H9 (cell line): ENCODE measurements around the gene TNRC6A. TPM values are rescaled to one million over a fixed set of nuclear protein-coding genes. Genes with fewer than 3 reads are reported as not detected.

Source experiments
- DNase-seq: peaks from one replicate; pipeline ENCODE4 v3.0.0-alpha.2; 2017
- H2AFZ ChIP-seq: one replicate; pipeline ENCODE4 v1.6.1; 2013; ENCODE audit warnings: mild to moderate bottlenecking, low read length, control low read depth, moderate library complexity
- H2AK5ac ChIP-seq: 2 replicates; pipeline ENCODE4 v1.6.1; 2013; ENCODE audit warnings: low read length, control low read depth, mixed read lengths; ENCODE audit not compliant: insufficient read length
- H2BK120ac ChIP-seq: one replicate; pipeline ENCODE4 v1.6.1; 2013; ENCODE audit warnings: low read depth, mild to moderate bottlenecking, low read length, control low read depth, inconsistent platforms; ENCODE audit not compliant: poor library complexity, severe bottlenecking
- H2BK12ac ChIP-seq: 2 replicates; pipeline ENCODE4 v1.6.1; 2013; ENCODE audit warnings: low read length, control low read depth, mixed read lengths, low read depth; ENCODE audit not compliant: insufficient read length
- H2BK15ac ChIP-seq: 2 replicates; pipeline ENCODE4 v1.6.1; 2013; ENCODE audit warnings: low read depth, low read length, control low read depth
- H2BK20ac ChIP-seq: one replicate; pipeline ENCODE4 v1.6.1; 2013; ENCODE audit warnings: low read depth, mild to moderate bottlenecking, low read length, control low read depth, inconsistent platforms; ENCODE audit not compliant: poor library complexity, severe bottlenecking
- H2BK5ac ChIP-seq: 2 replicates; pipeline ENCODE4 v1.6.1; 2013; ENCODE audit warnings: low read length, control low read depth, mixed read lengths; ENCODE audit not compliant: insufficient read length
- H3K14ac ChIP-seq: 2 replicates; pipeline ENCODE4 v1.6.1; 2013; ENCODE audit warnings: low read length, control low read depth; ENCODE audit not compliant: insufficient read depth
- H3K18ac ChIP-seq: 2 replicates; pipeline ENCODE4 v1.6.1; 2013; ENCODE audit warnings: low read depth, mild to moderate bottlenecking, mixed read lengths, low read length, control low read depth; ENCODE audit not compliant: insufficient read length
- H3K23ac ChIP-seq: 2 replicates; pipeline ENCODE4 v1.6.1; 2013; ENCODE audit warnings: low read length, control low read depth, mixed read lengths, low read depth; ENCODE audit not compliant: insufficient read length
- H3K23me2 ChIP-seq: 2 replicates; pipeline ENCODE4 v1.6.1; 2013; ENCODE audit warnings: low read depth, mild to moderate bottlenecking, mixed read lengths, low read length, control low read depth; ENCODE audit not compliant: insufficient read length, poor library complexity, severe bottlenecking
- H3K27ac ChIP-seq: 2 replicates; pipeline ENCODE4 v1.5.1; 2013; ENCODE audit warnings: low read length, control low read depth, mixed read lengths, low read depth; ENCODE audit not compliant: insufficient read length
- H3K27me3 ChIP-seq: 2 replicates; pipeline ENCODE4 v1.6.1; 2013; ENCODE audit warnings: low read length, control low read depth, inconsistent platforms; ENCODE audit not compliant: insufficient read depth
- H3K4ac ChIP-seq: 2 replicates; pipeline ENCODE4 v1.6.1; 2013; ENCODE audit warnings: low read depth, mild to moderate bottlenecking, control low read depth, inconsistent platforms, low read length, moderate library complexity
- H3K4me1 ChIP-seq: 2 replicates; pipeline ENCODE4 v1.6.1; 2013; ENCODE audit warnings: low read length, control low read depth, inconsistent platforms; ENCODE audit not compliant: insufficient read depth
- H3K4me2 ChIP-seq: 2 replicates; pipeline ENCODE4 v1.6.1; 2013; ENCODE audit warnings: low read length, control low read depth, mixed read lengths; ENCODE audit not compliant: insufficient read length, insufficient read depth
- H3K56ac ChIP-seq: 2 replicates; pipeline ENCODE4 v1.6.1; 2013; ENCODE audit warnings: low read depth, mild to moderate bottlenecking, mixed read lengths, low read length, control low read depth; ENCODE audit not compliant: insufficient read length
- H3K79me1 ChIP-seq: 2 replicates; pipeline ENCODE4 v1.6.1; 2013; ENCODE audit warnings: low read depth, mild to moderate bottlenecking, moderate library complexity, low read length, control low read depth, inconsistent platforms; ENCODE audit not compliant: insufficient read depth, poor library complexity, severe bottlenecking
- H3K79me2 ChIP-seq: 2 replicates; pipeline ENCODE4 v1.6.1; 2013; ENCODE audit warnings: low read length, control low read depth, inconsistent platforms; ENCODE audit not compliant: insufficient read depth
- H3K9ac ChIP-seq: 2 replicates; pipeline ENCODE4 v1.6.1; 2013; ENCODE audit warnings: low read length, control low read depth, mixed read lengths; ENCODE audit not compliant: insufficient read length; ENCODE audit errors: extremely low read depth
- H3K9me3 ChIP-seq: one replicate; pipeline ENCODE4 v1.6.1; 2013; ENCODE audit warnings: low read depth, low read length, inconsistent platforms; ENCODE audit not compliant: control insufficient read depth
- H3T11ph ChIP-seq: one replicate; pipeline ENCODE4 v1.6.1; 2013; ENCODE audit warnings: mild to moderate bottlenecking, low read length, control low read depth, inconsistent platforms
- H4K20me1 ChIP-seq: one replicate; pipeline ENCODE4 v1.6.1; 2013; ENCODE audit not compliant: control insufficient read depth, insufficient read length, insufficient read depth
- H4K5ac ChIP-seq: 2 replicates; pipeline ENCODE4 v1.6.1; 2013; ENCODE audit warnings: low read depth, mild to moderate bottlenecking, mixed read lengths, low read length, control low read depth; ENCODE audit not compliant: insufficient read length
- H4K8ac ChIP-seq: replicated peaks from 2 replicates; pipeline ENCODE4 v1.6.1; 2013; ENCODE audit warnings: low read length, control low read depth, mixed read lengths, low read depth; ENCODE audit not compliant: insufficient read length
- H4K91ac ChIP-seq: 2 replicates; pipeline ENCODE4 v1.6.1; 2013; ENCODE audit warnings: low read depth, mild to moderate bottlenecking, moderate library complexity, mixed read lengths, low read length, control low read depth; ENCODE audit not compliant: insufficient read length
- H3K27ac Mint-ChIP-seq, 3 experiments: 2 replicates in 2 of 3; 3 replicates in 1 of 3; pipeline ENCODE4 v1.8.0; 2020 to 2021; ENCODE audit warnings: mixed read lengths in 3 of 3, mild to moderate bottlenecking in 1 of 3, moderate library complexity in 1 of 3
- H3K27me3 Mint-ChIP-seq: 2 replicates; pipeline ENCODE4 v1.8.0; 2021; ENCODE audit warnings: low read depth, mild to moderate bottlenecking, moderate library complexity, mixed read lengths
- H3K36me3 Mint-ChIP-seq, 3 experiments: 2 replicates in 2 of 3; 3 replicates in 1 of 3; pipeline ENCODE4 v1.8.0; 2020 to 2021; ENCODE audit warnings: low read depth in 3 of 3, mixed read lengths in 3 of 3; ENCODE audit not compliant: insufficient read depth in 1 of 3
- H3K4me1 Mint-ChIP-seq, 2 experiments: 2 replicates each; pipeline ENCODE4 v1.8.0; 2020; ENCODE audit warnings: mixed read lengths in 2 of 2
- H3K4me3 Mint-ChIP-seq, 2 experiments: 2 replicates in 1 of 2; 3 replicates in 1 of 2; pipeline ENCODE4 v1.8.0; 2020 to 2021; ENCODE audit warnings: mild to moderate bottlenecking in 2 of 2, mixed read lengths in 2 of 2, moderate library complexity in 1 of 2
- H3K9me3 Mint-ChIP-seq, 2 experiments: 2 replicates in 1 of 2; 3 replicates in 1 of 2; pipeline ENCODE4 v1.8.0; 2020; ENCODE audit warnings: mild to moderate bottlenecking in 2 of 2, mixed read lengths in 2 of 2, moderate library complexity in 1 of 2
- CTCF ChIP-seq: fragments of 200-600 bp; sonication (generic); conservative IDR thresholded peaks from 3 replicates; pipeline ENCODE4 v1.8.0; 2021; ENCODE audit warnings: antibody characterized with exemption, mild to moderate bottlenecking
- WGBS: extraction: QIAGEN DNeasy Blood & Tissue Kit; methylation state at CpG from one replicate; pipeline ENCODE4 v1.1.7; 2013; ENCODE audit warnings: missing lambda C conversion rate, low lambda C conversion rate, mixed read lengths; ENCODE audit not compliant: insufficient read length; ENCODE audit errors: extremely low coverage; 5-methylcytosine and 5-hydroxymethylcytosine counted together
- total RNA-seq: library from RNA; stranded (reverse); gene quantifications from 2 replicates; pipeline ENCODE4 v1.2.1, GENCODE V29; 2021

Gene TNRC6A
- total RNA-seq, 1 experiment from 2014 or later: 114 TPM

DNA sequence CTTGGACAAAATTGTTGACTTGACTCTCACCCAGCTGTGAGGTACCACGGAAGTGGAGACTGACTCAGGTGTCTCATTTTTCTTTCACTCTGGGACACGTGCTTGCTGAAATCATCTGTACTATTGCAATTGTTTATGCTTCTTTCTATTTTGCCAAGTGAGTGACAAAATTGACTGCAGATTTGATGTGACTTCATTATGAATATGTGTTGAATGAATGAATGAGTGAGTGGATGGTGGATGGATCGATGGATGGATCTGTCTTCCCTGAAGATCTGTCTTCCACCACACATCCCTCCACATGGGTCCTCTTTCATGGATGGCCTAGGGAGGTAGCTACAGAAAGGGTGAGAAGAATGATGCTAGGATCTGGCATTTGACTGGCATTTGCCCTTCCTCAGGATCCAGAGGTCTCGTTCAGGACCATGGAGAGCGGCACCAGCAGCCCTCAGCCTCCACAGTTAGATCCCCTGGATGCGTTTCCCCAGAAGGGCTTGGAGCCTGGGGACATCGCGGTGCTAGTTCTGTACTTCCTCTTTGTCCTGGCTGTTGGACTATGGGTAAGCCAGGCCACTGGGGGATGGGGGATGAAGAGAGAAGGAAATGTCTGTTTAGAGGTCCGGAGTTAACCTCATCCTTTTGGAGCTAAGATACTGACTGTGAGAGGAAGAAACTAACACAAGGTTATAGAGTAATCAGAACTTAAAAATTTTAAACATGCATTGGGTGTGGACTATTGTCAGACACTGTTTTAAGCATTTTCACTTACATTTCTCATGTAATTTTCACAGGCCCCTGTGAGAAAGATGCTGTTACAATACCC lies 129.0 kb downstream of the TNRC6A start:
- Histone ChIP-seq H4K8ac (no peak overlapping the region), H3K23me2 (no peaks in the 10 kb centered on the region), H4K5ac (no peak overlapping the region), H2AK5ac (no peak overlapping the region), H2BK15ac (no peak overlapping the region), H2BK12ac (no peak overlapping the region), H3K23ac (no peak overlapping the region), H3K79me2 (no peaks in the 10 kb centered on the region), H4K20me1 (no peaks in the 10 kb centered on the region), H3K9ac (no peak overlapping the region), H3K4me1 (no peaks in the 10 kb centered on the region), H3K79me1 (no peaks in the 10 kb centered on the region), H3K4me2 (no peak overlapping the region), H3K56ac (no peak overlapping the region), H3K4ac (no peak overlapping the region), H3K18ac (no peak overlapping the region), H3K9me3 (no peaks in the 10 kb centered on the region), H2BK20ac (no peak overlapping the region), H2AFZ (no peak overlapping the region), H4K91ac (no peak overlapping the region), H3K27ac (no peak overlapping the region), H2BK120ac (no peak overlapping the region), H3T11ph (no peak overlapping the region), H3K27me3 (no peaks in the 10 kb centered on the region), H3K14ac (no peak overlapping the region), H2BK5ac (no peak overlapping the region)
- Mint-ChIP-seq H3K9me3 (no peaks in the 10 kb centered on the region; a peak in 1 of 5 replicates), H3K27ac (no peak overlapping the region), H3K36me3 (no peaks in the 10 kb centered on the region), H3K4me1 (peaks cover 4 to 9% of the 10 kb centered on the region in 2 experiments; a peak in 3 of 4 replicates), H3K4me3 (no peak overlapping the region), H3K27me3 (peaks cover 6% of the 10 kb centered on the region)
- peak; percentile 69 for DNase-seq
- TF ChIP-seq CTCF: no peak
- no CpG with 5 or more reads among the region's 9 CpGs for WGBS
